HG02943 (cell line): Measurements from ENCODE around the gene KIAA1217.

ENCODE experiments used
- ATAC-seq: cut with Tn5 transposase; IDR thresholded peaks from one replicate; pipeline ENCODE4 v1.9.1; 2021; ENCODE audit warnings: mild to moderate bottlenecking, low read depth, moderate library complexity; ENCODE audit not compliant: unreplicated experiment

The KIAA1217 gene

GRCh38 chr10:24569330-24569796 lies 360.4 kb downstream of the KIAA1217 start:
- no peak for ATAC-seq

DNA sequence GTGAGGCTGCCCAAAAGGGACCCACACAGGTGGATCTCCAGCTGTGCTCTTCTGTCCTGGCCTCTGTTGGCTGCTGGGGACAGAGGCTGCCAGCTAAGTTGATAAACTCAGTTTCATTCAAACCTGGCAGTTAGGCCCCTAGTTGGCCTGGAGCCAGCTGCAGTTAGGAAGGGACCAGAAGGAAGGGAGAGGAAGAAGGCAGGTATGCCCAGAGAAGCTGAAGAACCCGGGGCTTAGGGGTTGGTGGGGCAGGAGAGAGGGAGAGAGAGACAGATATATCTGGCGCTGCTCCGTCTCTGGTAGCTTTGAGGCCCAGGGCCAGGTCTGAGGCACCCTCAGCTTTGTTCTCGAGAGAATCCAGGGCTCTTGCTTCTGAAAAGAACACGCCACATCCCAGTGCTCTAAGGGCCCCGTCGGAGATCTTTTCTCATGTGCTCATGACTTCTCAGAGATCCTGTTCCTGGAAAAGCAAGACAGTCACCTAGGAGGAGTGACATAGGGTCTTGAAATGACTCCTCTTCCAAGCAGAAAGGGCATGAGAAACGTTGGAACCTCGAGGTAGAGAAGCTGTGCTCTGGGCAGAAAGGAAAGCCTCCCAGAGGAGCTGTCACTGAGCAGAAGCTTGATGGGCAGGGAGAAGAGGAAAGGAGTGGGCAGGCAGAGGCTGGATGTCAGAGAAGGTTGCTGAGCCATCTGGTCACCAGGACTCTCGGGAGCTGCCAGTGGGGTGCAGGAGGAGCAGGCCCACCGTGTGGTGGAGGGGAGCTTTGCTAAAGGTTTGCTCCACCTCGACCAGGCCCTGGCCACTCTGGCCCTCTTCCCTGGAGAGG lies 361.1 kb downstream of the KIAA1217 start:
- no peak for ATAC-seq

- no peak for ATAC-seq
These were observed 361.9 kb downstream of the KIAA1217 start for GRCh38 chr10:24570658-24571426.

DNA sequence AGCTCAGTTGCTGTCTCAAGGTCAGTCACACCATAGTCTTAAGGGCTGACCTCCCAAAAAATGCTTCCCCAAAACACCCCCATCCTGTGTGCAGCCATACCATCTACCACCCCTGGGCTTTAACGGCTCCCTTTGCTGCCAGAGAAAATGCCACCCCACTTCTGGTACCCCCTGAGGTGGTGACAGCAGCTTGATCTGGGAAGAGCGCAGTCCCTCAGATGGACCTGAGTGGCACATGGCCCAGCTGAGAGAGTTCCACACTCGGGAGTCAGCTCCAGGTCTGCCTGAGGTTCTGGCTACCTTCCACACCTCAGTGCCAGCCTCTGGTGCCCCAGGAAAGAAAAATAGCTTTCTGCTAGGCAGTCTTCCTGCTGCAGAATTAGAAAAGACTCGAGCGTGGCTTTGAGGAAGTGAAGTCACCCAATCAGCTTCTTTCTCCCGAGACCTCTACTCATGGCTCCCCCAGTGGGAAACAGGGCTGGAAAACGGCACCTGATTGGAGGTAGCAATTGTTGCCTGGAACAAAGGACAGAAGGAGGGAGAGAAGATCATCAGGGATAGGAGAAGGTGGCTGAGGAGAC lies 363.0 kb downstream of the KIAA1217 start:
- ATAC-seq, result no peak

- ATAC-seq, result no peak
These were observed 365.2 kb downstream of the KIAA1217 start for GRCh38 chr10:24574161-24574560.

DNA sequence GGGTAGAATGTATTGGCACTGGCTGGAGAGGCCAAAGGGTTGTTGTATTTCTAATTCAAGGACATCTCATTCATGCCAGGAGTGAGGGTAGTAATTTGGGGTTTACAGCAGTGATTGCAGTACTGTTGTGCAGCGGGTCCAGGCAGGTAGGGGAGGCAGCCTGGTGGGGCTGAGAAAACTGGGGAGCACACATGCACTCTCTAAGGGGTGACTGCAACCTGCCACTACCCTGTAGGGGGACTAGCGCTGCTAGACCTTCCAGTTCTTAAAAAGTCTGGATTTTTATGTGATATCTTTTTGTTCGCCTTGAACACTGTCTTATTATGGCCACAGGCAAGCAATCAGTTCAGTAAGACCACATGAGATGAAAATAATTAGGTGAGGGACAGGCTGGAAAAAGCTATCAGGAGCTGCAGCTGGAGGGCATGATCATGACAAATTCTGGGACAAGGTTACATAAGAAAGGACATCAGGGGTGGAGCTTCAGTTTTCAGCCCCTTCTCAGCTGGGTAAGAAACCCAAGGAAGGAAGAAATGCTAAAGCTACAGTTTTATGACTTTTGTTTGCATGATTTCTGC lies 365.7 kb downstream of the KIAA1217 start:
- no peak for ATAC-seq

GRCh38 chr10:24575481-24576002 lies 366.6 kb downstream of the KIAA1217 start:
- ATAC-seq, result no peak

DNA sequence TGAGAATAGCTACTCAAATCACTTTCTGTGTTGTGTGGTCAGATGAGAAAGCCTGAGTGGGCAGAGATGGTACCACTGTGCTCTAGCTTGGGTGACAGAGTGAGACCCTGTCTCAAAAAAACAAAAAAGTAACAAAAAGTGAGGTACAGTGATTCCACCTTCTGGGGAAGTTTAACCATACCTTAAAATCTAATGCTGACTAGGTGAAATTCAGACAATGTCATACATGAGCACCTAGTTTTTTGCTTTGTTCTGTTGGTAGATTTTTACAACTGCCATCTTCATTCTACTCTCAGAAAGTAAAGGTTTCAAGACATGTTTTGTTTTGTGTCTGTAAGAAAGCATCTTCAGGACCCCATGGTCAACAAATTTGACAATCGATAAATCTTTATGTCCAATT lies 370.5 kb downstream of the KIAA1217 start:
- ATAC-seq, result no peak

DNA sequence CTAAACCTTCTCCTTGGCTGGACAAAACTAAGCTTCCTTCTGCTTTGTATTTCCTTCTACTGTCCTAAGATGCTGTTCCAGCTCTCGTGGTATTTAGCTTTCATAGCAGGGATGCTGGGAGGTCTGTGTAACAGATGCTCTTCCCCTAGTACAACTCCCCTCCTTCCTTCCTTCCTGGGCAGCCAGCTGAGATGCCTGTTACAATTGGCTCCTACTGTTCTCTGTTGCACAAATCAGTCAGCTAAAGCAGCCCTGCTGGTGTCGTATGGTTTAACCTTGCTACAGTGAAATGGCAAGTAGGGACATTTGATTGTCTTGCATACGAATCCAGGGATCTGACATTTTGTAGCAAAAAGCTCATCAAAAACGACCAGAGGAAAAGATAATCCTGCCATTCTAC lies 371.0 kb downstream of the KIAA1217 start:
- no peak for ATAC-seq

DNA sequence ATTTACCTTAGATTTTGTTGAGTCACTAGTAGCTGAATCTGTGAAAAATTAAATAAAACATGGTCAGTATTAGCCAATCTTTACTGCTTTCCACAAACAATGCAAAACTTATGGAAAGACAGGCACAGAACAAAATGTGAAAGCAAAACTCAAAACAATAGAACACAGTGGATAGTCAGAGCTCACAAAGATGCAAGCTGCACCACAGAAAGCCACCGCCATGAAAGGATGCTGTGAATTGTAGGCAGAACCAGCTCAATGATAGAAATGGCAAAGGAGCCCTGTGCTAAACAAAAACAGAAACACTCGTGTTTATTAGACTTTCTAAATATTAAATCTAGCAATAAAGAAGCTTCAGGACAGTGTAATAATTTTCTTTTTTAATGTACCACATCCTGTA lies 380.3 kb downstream of the KIAA1217 start:
- no peak for ATAC-seq

- ATAC-seq, result no peak
These were observed 381.9 kb downstream of the KIAA1217 start for GRCh38 chr10:24590697-24591457.

- ATAC-seq, result no peak
These were observed 387.4 kb downstream of the KIAA1217 start for GRCh38 chr10:24596217-24596930.

DNA sequence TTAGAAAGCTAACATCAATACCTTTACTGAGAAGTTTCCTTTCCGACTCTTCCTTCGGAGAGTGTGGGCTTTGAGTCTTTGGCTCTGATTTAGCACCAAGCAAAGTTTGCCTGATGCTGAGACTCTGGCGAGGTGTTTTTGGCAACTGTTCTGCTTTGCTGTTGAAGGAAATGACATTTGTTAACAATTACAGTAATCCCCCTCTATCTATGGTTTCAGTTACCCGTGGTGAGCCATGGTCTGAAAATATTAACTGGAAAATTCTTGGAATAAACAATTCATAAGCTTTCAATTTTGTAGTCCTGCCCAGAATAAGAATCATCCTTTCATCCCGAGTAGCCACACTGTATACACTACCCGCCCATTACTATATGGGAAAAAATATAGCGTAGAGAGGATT lies 388.5 kb downstream of the KIAA1217 start:
- no peak for ATAC-seq
